Spleen (tissue), 7 donors: ENCODE results near the gene TRPV4.

ENCODE experiments used
- POLR2A ChIP-seq, 3 donors: fragments of 450-650 bp; IDR thresholded peaks; one replicate each; pipeline ENCODE4 v1.5.1; 2017; ENCODE audit warnings: antibody characterized with exemption in 3 of 3, mild to moderate bottlenecking in 1 of 3
- POLR2AphosphoS5 ChIP-seq, 3 donors: sonication (generic); formaldehyde crosslinking; IDR thresholded peaks; one replicate each; pipeline ENCODE4 v1.5.1; 2017; ENCODE audit warnings: antibody characterized with exemption in 3 of 3
- TF ChIP-seq, protein P1 (sequence below), 11 experiments: fragments of 200-600 bp in 7 of 11; fragments of 450-650 bp in 4 of 11; sonication (generic) in 4 of 11; IDR thresholded peaks in 8 of 11; conservative IDR thresholded peaks in 3 of 11; 1 replicate in 7 of 11; 2 replicates in 4 of 11; pipeline versions ENCODE4 v1.4.0 to v1.8.0; 2016 to 2021; ENCODE audit warnings: antibody characterized with exemption in 11 of 11, inconsistent platforms in 4 of 11, mild to moderate bottlenecking in 1 of 11
- donor health status: DM: no; HTN: no; CAD: no; lungs with moderate emphysema.
- donor health status: DM: no; HTN: no; CAD: no.
- donor health status: DM: no; HTN: no; CAD: no.

- no peak for TF ChIP-seq POLR2A (IDR thresholded peaks at IDR 0.05)
- TF ChIP-seq, protein P1, sequence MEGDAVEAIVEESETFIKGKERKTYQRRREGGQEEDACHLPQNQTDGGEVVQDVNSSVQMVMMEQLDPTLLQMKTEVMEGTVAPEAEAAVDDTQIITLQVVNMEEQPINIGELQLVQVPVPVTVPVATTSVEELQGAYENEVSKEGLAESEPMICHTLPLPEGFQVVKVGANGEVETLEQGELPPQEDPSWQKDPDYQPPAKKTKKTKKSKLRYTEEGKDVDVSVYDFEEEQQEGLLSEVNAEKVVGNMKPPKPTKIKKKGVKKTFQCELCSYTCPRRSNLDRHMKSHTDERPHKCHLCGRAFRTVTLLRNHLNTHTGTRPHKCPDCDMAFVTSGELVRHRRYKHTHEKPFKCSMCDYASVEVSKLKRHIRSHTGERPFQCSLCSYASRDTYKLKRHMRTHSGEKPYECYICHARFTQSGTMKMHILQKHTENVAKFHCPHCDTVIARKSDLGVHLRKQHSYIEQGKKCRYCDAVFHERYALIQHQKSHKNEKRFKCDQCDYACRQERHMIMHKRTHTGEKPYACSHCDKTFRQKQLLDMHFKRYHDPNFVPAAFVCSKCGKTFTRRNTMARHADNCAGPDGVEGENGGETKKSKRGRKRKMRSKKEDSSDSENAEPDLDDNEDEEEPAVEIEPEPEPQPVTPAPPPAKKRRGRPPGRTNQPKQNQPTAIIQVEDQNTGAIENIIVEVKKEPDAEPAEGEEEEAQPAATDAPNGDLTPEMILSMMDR (IDR thresholded peaks at IDR 0.05 in 8 of 11, conservative IDR thresholded peaks at IDR 0.05 in 3 of 11), result no peak
- TF ChIP-seq POLR2AphosphoS5 (IDR thresholded peaks at IDR 0.05), result no peak
Measured at GRCh38 chr12:109829667-109830066, 3.5 kb downstream of the TRPV4 start.
